ENCODE measurements around the gene SNX20.

- TF ChIP-seq CTCF (conservative IDR thresholded peaks at IDR 0.05 in 1 of 2, IDR thresholded peaks at IDR 0.05 in 1 of 2; ENCODE audit: extremely low read depth in 1 of 2, insufficient read depth in 1 of 2, low read depth in 1 of 2, low read length in 2 of 2) (no peak), EZH2 (IDR thresholded peaks at IDR 0.05; ENCODE audit: borderline replicate concordance, low read length) (no peak)
These were observed 49.7 kb downstream of the SNX20 start for GRCh38 chr16:50631249-50631984.

Measured in mammary epithelial cell (primary cell).